ENCODE results near the gene FLACC1.

FLACC1 gene

GRCh38 chr2:201258666-201259615 is 98.2 kb downstream of the FLACC1 start:
- H3K4me1 ChIP-seq (ENCODE audit: control insufficient read depth, insufficient read depth, low read length) = peaks cover 30% of the 10 kb centered on the region
- no peaks in the 10 kb centered on the region for H3K9me3 ChIP-seq (replicated peaks; ENCODE audit: low read length)

GRCh38 chr2:201257956-201258665 is 99.0 kb downstream of the FLACC1 start:
- Histone ChIP-seq H3K27me3 (ENCODE audit: control insufficient read depth, insufficient read depth, low read length) (no peaks in the 10 kb centered on the region), H3K4me3 (ENCODE audit: low read length) (peak overlapping the region; percentile 68), H3K4me2 (ENCODE audit: low read length) (peak overlapping the region; percentile 92), H3K4me1 (ENCODE audit: control insufficient read depth, insufficient read depth, low read length) (peaks cover 27% of the 10 kb centered on the region), H3K9ac (ENCODE audit: low read depth, low read length) (peak overlapping the region; percentile 90), H3K36me3 (ENCODE audit: insufficient read depth, low read length) (no peaks in the 10 kb centered on the region), H3K9me3 (replicated peaks; ENCODE audit: low read length) (no peaks in the 10 kb centered on the region)

More at GRCh38 chr2:201258666-201259615, 98.2 kb downstream of the FLACC1 start:
- Histone ChIP-seq H3K4me3 (ENCODE audit: low read length) (peak overlapping the region; percentile 68), H3K9ac (ENCODE audit: low read depth, low read length) (peak overlapping the region; percentile 90), H3K4me2 (ENCODE audit: low read length) (peak overlapping the region; percentile 92), H3K27me3 (ENCODE audit: control insufficient read depth, insufficient read depth, low read length) (no peaks in the 10 kb centered on the region), H3K36me3 (ENCODE audit: insufficient read depth, low read length) (no peaks in the 10 kb centered on the region)

DNA sequence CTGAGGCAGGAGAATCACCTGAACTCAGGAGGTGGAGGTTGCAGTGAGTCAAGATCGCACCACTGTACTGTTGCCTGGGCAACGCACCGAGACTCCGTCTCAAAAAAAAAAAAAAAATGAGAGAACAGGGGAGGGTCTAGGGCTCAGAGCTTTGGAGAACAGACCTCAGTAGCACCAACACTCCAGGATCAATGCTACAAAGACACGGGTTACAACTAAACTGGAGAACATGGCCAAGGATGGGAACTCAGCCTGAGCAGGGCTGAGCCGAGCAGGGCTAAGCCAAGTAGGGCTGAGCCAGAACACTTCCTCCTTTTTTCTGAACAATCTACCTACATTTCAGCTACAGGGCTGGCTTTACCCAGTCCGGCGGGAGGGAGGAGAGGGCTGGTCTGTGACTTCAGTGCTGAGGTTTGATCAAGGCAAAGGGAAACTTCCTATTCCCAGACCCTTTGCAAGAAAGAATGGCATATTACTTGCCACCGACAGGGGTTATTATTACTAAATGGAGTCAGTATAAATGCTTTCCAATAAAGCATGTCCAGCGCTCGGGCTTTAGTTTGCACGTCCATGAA is 99.7 kb downstream of the FLACC1 start:
- Histone ChIP-seq H3K27me3 (ENCODE audit: control insufficient read depth, insufficient read depth, low read length) (no peaks in the 10 kb centered on the region), H3K4me3 (ENCODE audit: low read length) (peak overlapping the region; percentile 68), H3K36me3 (ENCODE audit: insufficient read depth, low read length) (no peaks in the 10 kb centered on the region), H3K9me3 (replicated peaks; ENCODE audit: low read length) (no peaks in the 10 kb centered on the region), H3K4me2 (ENCODE audit: low read length) (peak overlapping the region; percentile 92), H3K9ac (ENCODE audit: low read depth, low read length) (peak overlapping the region; percentile 90), H3K4me1 (ENCODE audit: control insufficient read depth, insufficient read depth, low read length) (peaks cover 27% of the 10 kb centered on the region)

- no peak overlapping the region for H3K9ac ChIP-seq (ENCODE audit: low read depth, low read length)
- no peaks in the 10 kb centered on the region for H3K36me3 ChIP-seq (ENCODE audit: insufficient read depth, low read length)
- no peak overlapping the region for H3K4me2 ChIP-seq (ENCODE audit: low read length)
- no peak overlapping the region for H3K4me3 ChIP-seq (ENCODE audit: low read length)
- H3K4me1 ChIP-seq (ENCODE audit: control insufficient read depth, insufficient read depth, low read length) = peaks cover 20% of the 10 kb centered on the region
- no peaks in the 10 kb centered on the region for H3K9me3 ChIP-seq (replicated peaks; ENCODE audit: low read length)
- H3K27me3 ChIP-seq (ENCODE audit: control insufficient read depth, insufficient read depth, low read length) = no peaks in the 10 kb centered on the region
Measured at GRCh38 chr2:201256082-201256481, 101.1 kb downstream of the FLACC1 start.

DNA sequence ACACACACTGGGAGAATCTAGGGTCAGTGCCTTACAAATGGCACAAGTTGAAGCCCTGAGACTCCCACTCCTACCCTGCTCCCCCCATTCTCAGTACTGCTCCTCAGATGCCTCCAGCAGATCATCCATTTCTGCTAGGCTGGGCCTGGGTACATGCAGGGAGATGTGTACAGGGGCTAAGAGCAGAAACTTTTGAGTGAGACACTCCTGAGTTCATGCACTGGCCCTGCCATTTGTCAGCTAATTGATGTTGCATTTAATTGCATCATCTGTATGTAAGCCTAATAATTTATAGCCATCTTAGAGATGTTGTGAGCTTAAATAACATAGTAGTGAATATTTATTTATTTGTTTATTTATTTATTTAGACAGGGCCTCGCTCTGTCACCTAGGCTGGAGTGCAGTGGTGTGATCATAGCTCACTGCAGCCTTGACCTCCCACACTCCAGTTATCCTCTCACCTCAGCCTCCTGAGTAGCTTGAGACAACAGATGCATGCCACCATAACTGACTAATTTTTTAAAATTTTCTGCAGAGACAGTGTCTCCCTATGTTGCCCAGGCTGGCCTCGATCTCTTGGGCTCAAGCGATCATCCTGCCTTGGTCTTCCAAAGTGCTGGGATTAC is 101.6 kb downstream of the FLACC1 start:
- H3K9me3 ChIP-seq (replicated peaks; ENCODE audit: low read length) = no peaks in the 10 kb centered on the region

DNA sequence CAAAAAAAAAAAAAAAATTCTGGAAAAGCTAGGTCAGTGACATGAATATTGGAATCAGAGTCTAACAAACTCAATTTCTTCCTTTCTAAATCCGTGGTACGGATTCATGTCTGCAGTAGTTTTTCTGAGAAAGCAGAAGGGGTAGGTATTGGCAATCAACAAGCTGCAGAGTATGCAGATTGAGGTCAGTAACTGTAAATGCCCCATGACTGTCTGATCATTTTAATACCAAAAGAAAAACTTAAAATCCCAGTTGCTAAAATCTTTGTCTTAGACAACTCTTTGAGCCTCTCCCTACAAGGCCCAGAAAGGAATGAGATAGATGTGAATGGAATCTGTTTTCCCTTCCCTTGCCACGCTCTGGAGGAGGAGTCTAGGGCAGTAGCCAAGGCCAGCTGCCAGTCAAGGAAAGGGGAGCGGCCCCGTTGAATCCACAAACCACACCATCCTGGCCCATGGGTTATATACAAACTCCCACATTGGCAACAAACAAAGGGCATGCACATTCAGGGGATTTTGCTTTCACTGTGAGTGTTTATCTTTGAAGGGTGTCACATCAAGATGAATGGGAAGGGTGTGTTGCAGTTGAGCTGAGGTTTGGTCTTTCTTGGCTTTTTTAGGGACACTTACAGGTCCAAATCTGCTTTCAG is 102.9 kb downstream of the FLACC1 start:
- Histone ChIP-seq H3K9me3 (replicated peaks; ENCODE audit: low read length) (no peaks in the 10 kb centered on the region), H3K36me3 (ENCODE audit: insufficient read depth, low read length) (no peaks in the 10 kb centered on the region), H3K9ac (ENCODE audit: low read depth, low read length) (no peak overlapping the region), H3K4me1 (ENCODE audit: control insufficient read depth, insufficient read depth, low read length) (peaks cover 7% of the 10 kb centered on the region), H3K27me3 (ENCODE audit: control insufficient read depth, insufficient read depth, low read length) (no peaks in the 10 kb centered on the region), H3K4me2 (ENCODE audit: low read length) (no peak overlapping the region), H3K4me3 (ENCODE audit: low read length) (no peak overlapping the region)

More for the DNA sequence above, 101.6 kb downstream of the FLACC1 start:
- Histone ChIP-seq H3K9ac (ENCODE audit: low read depth, low read length) (no peak overlapping the region), H3K27me3 (ENCODE audit: control insufficient read depth, insufficient read depth, low read length) (no peaks in the 10 kb centered on the region), H3K4me3 (ENCODE audit: low read length) (no peak overlapping the region), H3K4me1 (ENCODE audit: control insufficient read depth, insufficient read depth, low read length) (peaks cover 19% of the 10 kb centered on the region), H3K36me3 (ENCODE audit: insufficient read depth, low read length) (no peaks in the 10 kb centered on the region), H3K4me2 (ENCODE audit: low read length) (no peak overlapping the region)

GRCh38 chr2:201250741-201251140 is 106.4 kb downstream of the FLACC1 start:
- Histone ChIP-seq H3K9ac (ENCODE audit: low read depth, low read length) (no peak overlapping the region), H3K4me2 (ENCODE audit: low read length) (no peak overlapping the region), H3K4me1 (ENCODE audit: control insufficient read depth, insufficient read depth, low read length) (no peaks in the 10 kb centered on the region)

GRCh38 chr2:201249889-201250288 is 107.3 kb downstream of the FLACC1 start:
- Histone ChIP-seq H3K27me3 (ENCODE audit: control insufficient read depth, insufficient read depth, low read length) (no peaks in the 10 kb centered on the region), H3K9ac (ENCODE audit: low read depth, low read length) (no peak overlapping the region), H3K4me2 (ENCODE audit: low read length) (no peak overlapping the region), H3K4me1 (ENCODE audit: control insufficient read depth, insufficient read depth, low read length) (no peaks in the 10 kb centered on the region), H3K4me3 (ENCODE audit: low read length) (no peak overlapping the region), H3K36me3 (ENCODE audit: insufficient read depth, low read length) (no peaks in the 10 kb centered on the region), H3K9me3 (replicated peaks; ENCODE audit: low read length) (no peaks in the 10 kb centered on the region)

More at GRCh38 chr2:201250741-201251140, 106.4 kb downstream of the FLACC1 start:
- no peaks in the 10 kb centered on the region for H3K9me3 ChIP-seq (replicated peaks; ENCODE audit: low read length)
- no peaks in the 10 kb centered on the region for H3K27me3 ChIP-seq (ENCODE audit: control insufficient read depth, insufficient read depth, low read length)
- no peaks in the 10 kb centered on the region for H3K36me3 ChIP-seq (ENCODE audit: insufficient read depth, low read length)
- no peak overlapping the region for H3K4me3 ChIP-seq (ENCODE audit: low read length)

DNA sequence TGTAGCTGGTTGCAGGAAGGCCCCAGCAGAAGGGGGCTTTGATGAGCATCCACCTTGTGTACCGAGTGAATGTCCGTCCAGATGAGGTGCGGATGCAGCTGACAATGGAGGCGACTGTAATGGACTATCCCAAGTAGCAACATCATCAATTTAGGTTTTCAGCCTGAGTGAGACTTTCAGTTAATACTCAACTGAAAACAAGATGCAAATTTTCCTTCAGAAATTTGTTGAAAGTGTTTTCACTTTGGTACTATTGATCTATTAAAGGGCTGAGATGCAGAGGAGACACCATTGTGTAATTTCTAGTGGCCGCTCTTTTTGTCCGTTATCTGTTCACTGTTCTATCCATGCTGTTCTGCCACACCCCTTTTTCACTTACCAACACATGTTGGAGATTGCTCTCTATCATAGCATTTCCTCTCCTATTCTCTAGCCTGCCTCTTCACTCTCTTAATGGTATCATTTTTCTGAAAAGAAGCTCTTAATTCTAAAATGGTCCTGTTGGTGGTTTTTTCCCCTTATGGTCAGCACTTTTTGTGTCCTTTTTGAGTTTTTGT is 108.8 kb downstream of the FLACC1 start:
- no peaks in the 10 kb centered on the region for H3K4me1 ChIP-seq (ENCODE audit: control insufficient read depth, insufficient read depth, low read length)
- H3K9me3 ChIP-seq (replicated peaks; ENCODE audit: low read length) = no peaks in the 10 kb centered on the region
- H3K27me3 ChIP-seq (ENCODE audit: control insufficient read depth, insufficient read depth, low read length) = no peaks in the 10 kb centered on the region
- no peak overlapping the region for H3K9ac ChIP-seq (ENCODE audit: low read depth, low read length)
- no peak overlapping the region for H3K4me2 ChIP-seq (ENCODE audit: low read length)
- no peak overlapping the region for H3K4me3 ChIP-seq (ENCODE audit: low read length)
- no peaks in the 10 kb centered on the region for H3K36me3 ChIP-seq (ENCODE audit: insufficient read depth, low read length)

GRCh38 chr2:201246280-201246679 is 110.9 kb downstream of the FLACC1 start:
- H3K4me2 ChIP-seq (ENCODE audit: low read length) = no peak overlapping the region

More at GRCh38 chr2:201246280-201246679, 110.9 kb downstream of the FLACC1 start:
- Histone ChIP-seq H3K4me1 (ENCODE audit: control insufficient read depth, insufficient read depth, low read length) (no peaks in the 10 kb centered on the region), H3K9ac (ENCODE audit: low read depth, low read length) (no peak overlapping the region), H3K27me3 (ENCODE audit: control insufficient read depth, insufficient read depth, low read length) (no peaks in the 10 kb centered on the region), H3K36me3 (ENCODE audit: insufficient read depth, low read length) (no peaks in the 10 kb centered on the region), H3K4me3 (ENCODE audit: low read length) (no peak overlapping the region), H3K9me3 (replicated peaks; ENCODE audit: low read length) (no peaks in the 10 kb centered on the region)
